Measurements from ENCODE around the gene PRKD3.

Gene PRKD3

DNA sequence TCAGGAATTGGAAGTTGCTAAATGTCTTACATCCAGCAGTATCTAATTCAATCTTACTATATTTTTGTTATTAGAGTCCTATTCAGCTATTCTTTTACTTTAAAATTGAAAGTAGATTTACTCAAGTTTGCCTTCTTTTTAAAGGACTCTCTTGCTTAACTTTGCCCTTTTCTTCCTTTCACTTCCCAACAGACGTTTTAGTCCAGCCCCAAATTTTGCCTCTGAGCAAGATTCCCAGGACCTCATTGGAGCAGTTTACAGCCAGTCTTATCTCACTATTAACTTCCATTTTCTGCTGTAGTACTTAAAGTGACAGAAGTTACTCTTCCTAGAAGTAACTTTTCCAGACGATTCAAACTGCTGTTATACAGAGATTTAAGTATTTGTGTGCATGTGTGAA is 1.7 kb upstream of the PRKD3 start:
- no peak overlapping the region for H3K27ac Mint-ChIP-seq
- H3K36me3 Mint-ChIP-seq = peaks cover 16% of the 10 kb centered on the region
- peaks cover 26% of the 10 kb centered on the region for H3K4me1 Mint-ChIP-seq
- DNase-seq (ENCODE audit: low spot score in 2 of 2) = no peak
- H3K4me3 Mint-ChIP-seq = no peak overlapping the region
- H3K9me3 Mint-ChIP-seq = no peaks in the 10 kb centered on the region
- ATAC-seq = no peak

DNA sequence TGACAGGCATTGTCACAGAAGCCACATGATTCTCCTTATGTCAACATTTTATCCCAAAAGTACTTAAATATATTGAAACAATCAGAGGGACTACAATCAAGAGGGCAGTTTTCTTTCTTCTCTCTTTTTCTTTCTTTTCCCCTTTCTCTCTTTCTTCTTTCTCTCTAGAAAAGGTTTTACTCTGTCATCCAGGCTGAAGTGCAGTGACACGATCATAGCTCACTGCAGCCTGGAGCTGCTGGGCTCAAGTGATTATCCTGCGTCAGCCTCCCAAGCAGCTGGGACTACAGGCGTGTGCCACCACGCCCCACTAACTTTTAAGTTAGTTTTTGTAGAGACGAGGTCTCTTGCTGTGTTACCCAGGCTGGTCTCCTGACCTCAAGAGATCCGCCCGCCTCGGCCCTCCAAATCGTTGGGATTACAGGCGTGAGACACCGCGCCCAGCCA is 1.0 kb upstream of the PRKD3 start:
- no peaks in the 10 kb centered on the region for H3K9me3 Mint-ChIP-seq
- peak overlapping the region; percentile 87 for H3K4me3 Mint-ChIP-seq
- no peak for DNase-seq (ENCODE audit: low spot score in 2 of 2)
- peak overlapping the region; percentile 39 for H3K27ac Mint-ChIP-seq
- H3K4me1 Mint-ChIP-seq = peaks cover 28% of the 10 kb centered on the region
- H3K36me3 Mint-ChIP-seq = peaks cover 16% of the 10 kb centered on the region
- no peak for ATAC-seq

DNA sequence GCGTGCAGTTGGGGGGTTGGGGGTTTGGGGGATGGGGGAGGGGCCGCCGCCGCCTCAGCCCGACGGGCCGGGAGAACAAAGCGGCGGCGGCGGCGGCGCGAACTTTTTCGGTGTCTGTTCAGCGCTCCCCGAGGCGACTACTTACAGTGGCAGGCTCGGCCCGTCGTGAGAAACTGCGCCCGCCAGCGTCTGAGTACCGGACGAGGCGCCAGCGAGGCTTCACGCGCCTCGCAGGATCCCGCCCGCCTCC is 172 bp downstream of the PRKD3 start:
- DNase-seq (ENCODE audit: low spot score in 2 of 2) = no peak
- ATAC-seq = no peak
- peak overlapping the region; percentile 87 for H3K4me3 Mint-ChIP-seq
- H3K27ac Mint-ChIP-seq = no peak overlapping the region
- no peaks in the 10 kb centered on the region for H3K9me3 Mint-ChIP-seq
- H3K4me1 Mint-ChIP-seq = peaks cover 28% of the 10 kb centered on the region
- H3K36me3 Mint-ChIP-seq = peaks cover 16% of the 10 kb centered on the region

DNA sequence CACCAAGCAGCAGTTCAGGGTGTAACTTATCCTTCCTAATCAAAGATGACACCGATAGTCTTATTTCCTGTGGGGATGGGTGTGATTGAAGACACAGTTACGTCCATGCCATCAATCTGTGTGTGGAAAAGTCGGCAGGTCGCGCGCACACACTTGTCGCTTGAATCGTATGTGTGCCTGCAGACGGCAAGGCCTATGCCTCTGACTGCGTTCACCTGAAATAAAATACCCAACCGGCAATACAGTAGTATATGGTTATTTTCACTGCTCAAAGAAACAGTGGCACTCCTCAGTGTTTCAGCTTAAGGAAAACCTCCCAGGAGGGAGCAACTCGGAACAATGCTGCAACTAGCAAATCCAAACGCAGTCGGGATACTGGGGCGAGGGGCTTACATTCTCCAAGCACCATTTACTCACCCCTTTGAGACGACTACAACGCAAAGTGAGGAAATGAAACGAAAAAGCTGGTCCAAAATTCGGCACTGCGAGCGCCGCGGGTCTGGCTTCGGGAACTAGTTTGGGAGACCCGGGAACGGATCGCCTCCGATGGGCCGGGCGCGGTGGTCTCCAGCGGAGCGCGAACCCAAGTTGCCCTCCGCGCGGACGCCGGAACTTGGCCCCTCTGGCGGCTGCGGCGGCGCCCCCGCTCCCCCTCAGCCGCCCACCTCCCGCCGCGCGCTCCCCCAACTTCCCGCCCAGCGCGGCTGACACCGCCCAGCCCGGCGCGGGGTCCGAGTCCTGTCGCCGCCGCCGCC is 675 bp downstream of the PRKD3 start:
- peaks cover 16% of the 10 kb centered on the region for H3K36me3 Mint-ChIP-seq
- peak; percentile 22 to 64 for DNase-seq (ENCODE audit: low spot score in 2 of 2)
- H3K4me1 Mint-ChIP-seq = peaks cover 28% of the 10 kb centered on the region
- H3K9me3 Mint-ChIP-seq = no peaks in the 10 kb centered on the region
- H3K27ac Mint-ChIP-seq = peak overlapping the region; percentile 92
- H3K4me3 Mint-ChIP-seq = peak overlapping the region; percentile 87
- ATAC-seq = peak; percentile 43

DNA sequence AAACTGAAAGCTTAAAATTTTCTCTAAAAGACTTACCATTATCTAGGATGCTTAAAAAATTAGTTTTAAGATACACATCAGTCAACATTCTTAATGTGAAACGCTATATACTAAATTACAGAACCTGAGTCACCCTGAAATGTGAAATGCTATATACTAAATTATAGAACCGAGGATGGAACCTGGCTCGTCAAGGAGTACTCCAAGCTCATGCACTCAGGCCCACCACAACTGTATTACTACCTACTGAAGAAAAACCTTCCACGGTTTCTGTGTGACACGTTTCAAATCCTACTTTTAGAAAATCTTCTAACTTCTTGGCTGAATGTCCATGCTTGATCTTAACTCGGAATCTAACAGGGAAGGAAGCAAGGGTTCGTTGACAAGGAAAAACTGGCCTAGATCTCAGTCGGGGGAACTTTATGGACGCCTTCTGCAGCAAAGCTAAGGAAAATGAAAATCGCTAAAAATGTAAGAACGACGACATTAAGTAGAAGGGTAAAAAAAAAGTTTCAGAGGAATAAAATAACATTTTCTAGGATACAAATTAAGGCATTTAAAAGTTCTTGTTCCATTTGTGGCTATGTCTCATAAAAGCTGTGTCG is 1.4 kb downstream of the PRKD3 start:
- Mint-ChIP-seq H3K27ac (peak overlapping the region; percentile 92), H3K36me3 (peaks cover 16% of the 10 kb centered on the region), H3K4me1 (peaks cover 35% of the 10 kb centered on the region), H3K4me3 (peak overlapping the region; percentile 87), H3K9me3 (no peaks in the 10 kb centered on the region)
- DNase-seq (ENCODE audit: low spot score in 2 of 2) (no peak), ATAC-seq (no peak)

DNA sequence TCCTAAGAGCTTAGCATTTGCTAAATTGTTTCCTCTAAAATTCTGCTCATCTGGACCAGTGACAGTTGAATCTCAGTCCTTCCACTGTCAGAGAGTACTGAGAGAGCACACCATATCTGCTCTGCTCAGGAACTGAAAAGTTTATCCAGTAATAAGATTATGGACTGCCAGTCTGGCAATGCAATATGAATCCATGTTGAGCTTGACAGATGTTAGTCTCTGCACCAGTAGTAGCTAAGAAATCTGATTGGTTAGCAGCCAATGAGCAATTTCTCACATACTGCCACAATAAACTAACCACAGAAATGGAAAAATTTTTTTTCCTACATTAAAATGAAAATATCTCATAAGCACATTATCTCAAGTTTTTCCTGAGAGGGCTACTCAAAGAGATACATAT is 2.3 kb downstream of the PRKD3 start:
- H3K4me3 Mint-ChIP-seq = peak overlapping the region; percentile 87
- no peaks in the 10 kb centered on the region for H3K9me3 Mint-ChIP-seq
- DNase-seq (ENCODE audit: low spot score in 2 of 2) (no peak), ATAC-seq (no peak)
- peaks cover 44% of the 10 kb centered on the region for H3K4me1 Mint-ChIP-seq
- peaks cover 22% of the 10 kb centered on the region for H3K36me3 Mint-ChIP-seq
- H3K27ac Mint-ChIP-seq = peak overlapping the region; percentile 32

DNA sequence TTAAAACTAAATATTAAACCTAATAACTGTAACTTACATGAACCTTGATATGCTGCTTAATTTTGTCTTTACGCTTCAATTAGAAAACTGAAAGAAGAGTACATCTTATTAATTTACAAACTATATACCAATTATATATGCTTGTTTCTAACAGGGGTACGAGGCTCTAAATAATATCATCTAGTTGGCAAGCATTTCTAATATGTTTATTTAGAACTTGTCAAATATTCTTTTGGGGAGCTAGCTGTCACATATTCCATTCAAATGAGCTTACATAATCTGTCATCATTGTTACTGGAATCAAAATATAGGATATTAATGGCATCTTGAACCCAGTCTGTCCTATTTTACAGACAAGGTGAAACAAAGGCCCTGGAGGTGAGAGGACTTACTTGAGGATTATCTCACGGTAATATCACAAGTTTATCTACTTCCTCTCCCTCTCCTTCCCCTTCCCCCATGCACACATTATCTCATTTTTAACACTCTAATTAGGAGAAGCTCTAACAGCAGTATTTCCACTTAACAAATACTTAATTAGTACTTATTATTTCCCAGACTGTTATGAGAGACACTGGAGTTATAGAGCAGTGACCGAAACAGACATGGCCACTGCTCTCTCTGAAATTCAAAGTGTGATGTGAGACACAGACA is 3.5 kb downstream of the PRKD3 start:
- peak overlapping the region; percentile 18 for H3K4me3 Mint-ChIP-seq
- H3K9me3 Mint-ChIP-seq = no peaks in the 10 kb centered on the region
- no peak for ATAC-seq
- peaks cover 43% of the 10 kb centered on the region for H3K4me1 Mint-ChIP-seq
- no peak for DNase-seq (ENCODE audit: low spot score in 2 of 2)
- peaks cover 31% of the 10 kb centered on the region for H3K36me3 Mint-ChIP-seq
- peak overlapping the region; percentile 47 for H3K27ac Mint-ChIP-seq

DNA sequence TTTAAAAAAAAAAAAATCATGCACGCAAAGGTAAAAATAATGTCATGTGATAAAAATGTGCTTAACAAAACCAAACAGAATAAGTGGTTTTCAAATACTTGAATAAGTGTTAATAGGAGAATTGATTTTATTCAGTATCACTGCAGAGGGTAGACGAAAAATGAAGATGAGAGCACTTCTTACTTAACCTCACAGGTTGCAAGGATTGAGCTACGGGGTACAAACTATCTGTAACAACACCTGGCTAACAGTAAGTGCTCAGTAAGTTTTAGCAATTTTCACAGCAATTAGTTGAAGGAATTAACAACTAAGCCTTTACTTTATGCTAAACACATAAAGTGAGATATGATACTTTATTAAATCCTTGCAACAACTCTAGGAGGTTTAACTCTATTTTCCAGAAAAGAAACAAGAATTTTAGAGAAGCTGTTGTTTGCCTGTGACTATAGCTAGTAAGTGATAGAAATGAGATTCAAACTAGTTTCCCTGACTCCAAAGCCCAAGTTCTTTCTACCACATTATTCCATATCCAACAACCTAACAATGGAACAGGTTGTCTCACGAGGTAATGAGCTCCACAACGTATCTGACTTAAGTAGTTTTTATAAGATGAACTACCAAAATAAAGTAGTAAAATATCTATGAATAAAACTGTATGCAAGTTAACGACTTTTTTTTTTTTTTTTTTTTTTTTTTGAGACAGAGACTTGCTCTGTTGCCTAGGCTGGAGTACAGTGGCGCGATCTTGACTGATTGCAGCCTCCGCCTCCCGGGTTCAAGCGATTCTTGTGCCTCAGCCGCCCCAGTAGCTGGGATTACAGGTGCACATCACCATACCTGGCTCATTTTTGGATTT is 4.7 kb downstream of the PRKD3 start:
- Mint-ChIP-seq H3K27ac (no peak overlapping the region), H3K36me3 (peaks cover 42% of the 10 kb centered on the region), H3K4me3 (no peak overlapping the region), H3K9me3 (no peaks in the 10 kb centered on the region), H3K4me1 (peaks cover 37% of the 10 kb centered on the region)
- DNase-seq (ENCODE audit: low spot score in 2 of 2) (no peak), ATAC-seq (no peak)

DNA sequence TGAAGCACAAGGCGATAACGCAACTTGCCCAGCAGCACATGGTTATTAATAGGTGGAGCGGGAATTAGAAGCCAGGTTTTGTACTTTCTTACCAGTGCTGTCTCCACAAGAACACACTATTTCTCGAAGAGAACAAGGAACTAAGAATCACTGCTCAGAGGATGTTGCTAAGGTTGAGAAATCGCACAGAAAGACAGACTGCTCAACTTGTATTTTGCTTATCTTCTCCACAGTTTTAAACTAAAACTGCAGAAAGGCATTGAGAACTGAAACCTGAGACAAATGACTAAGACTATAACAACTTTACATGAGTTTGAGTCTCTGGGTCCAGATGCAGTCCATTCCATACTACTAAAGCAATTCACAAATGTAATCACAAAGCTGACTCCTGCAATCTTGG is 6.2 kb downstream of the PRKD3 start:
- Mint-ChIP-seq H3K4me3 (peak overlapping the region; percentile 13), H3K4me1 (peaks cover 33% of the 10 kb centered on the region), H3K27ac (peak overlapping the region; percentile 10), H3K36me3 (peaks cover 41% of the 10 kb centered on the region), H3K9me3 (no peaks in the 10 kb centered on the region)
- DNase-seq (ENCODE audit: low spot score in 2 of 2) (no peak), ATAC-seq (peak; percentile 49)

DNA sequence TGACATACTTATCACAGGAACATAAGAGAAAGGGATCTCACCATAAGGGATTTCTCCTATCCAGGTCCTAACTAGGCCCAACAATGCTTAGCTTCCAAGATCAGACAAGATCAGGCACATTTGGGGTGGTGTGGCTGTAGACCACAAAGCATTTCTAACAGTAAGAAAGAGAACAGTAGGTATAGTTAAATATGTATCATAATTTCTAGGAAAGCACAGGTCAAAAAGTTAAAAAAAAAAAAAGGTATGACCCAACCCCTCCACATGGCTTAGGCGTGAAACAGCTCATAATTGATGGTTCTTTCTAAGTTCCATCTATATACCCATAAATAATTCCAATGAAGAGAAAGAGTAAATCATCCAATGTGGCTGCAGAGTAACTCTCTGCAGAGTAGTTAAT is 6.9 kb downstream of the PRKD3 start:
- H3K27ac Mint-ChIP-seq = peak overlapping the region; percentile 10
- peak overlapping the region; percentile 13 for H3K4me3 Mint-ChIP-seq
- H3K9me3 Mint-ChIP-seq = no peaks in the 10 kb centered on the region
- H3K36me3 Mint-ChIP-seq = peaks cover 37% of the 10 kb centered on the region
- peak; percentile 97 for ATAC-seq
- H3K4me1 Mint-ChIP-seq = peaks cover 36% of the 10 kb centered on the region
- DNase-seq (ENCODE audit: low spot score in 2 of 2) = no peak

DNA sequence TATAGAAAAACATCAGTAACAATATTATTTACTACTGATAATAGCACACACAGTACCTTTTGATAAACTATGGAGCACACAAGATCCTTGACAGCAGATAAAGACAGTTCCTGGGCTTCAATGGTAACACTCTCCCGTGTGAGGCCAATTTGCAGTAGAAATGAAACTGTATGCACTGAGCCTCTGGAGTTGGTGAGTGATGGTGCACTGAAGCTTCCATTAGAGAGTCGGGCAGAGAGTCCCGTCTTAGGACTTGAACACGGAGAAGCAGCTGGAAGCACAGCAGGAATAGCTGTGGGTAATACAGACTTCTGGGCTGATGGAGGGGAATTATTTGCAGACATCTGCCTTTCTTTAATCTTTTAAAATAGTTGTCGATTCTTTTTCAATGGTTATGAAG is 8.5 kb downstream of the PRKD3 start:
- DNase-seq (ENCODE audit: low spot score in 2 of 2) (no peak), ATAC-seq (no peak)
- peaks cover 36% of the 10 kb centered on the region for H3K4me1 Mint-ChIP-seq
- H3K27ac Mint-ChIP-seq = no peak overlapping the region
- H3K4me3 Mint-ChIP-seq = no peak overlapping the region
- H3K9me3 Mint-ChIP-seq = no peaks in the 10 kb centered on the region
- H3K36me3 Mint-ChIP-seq = peaks cover 31% of the 10 kb centered on the region

DNA sequence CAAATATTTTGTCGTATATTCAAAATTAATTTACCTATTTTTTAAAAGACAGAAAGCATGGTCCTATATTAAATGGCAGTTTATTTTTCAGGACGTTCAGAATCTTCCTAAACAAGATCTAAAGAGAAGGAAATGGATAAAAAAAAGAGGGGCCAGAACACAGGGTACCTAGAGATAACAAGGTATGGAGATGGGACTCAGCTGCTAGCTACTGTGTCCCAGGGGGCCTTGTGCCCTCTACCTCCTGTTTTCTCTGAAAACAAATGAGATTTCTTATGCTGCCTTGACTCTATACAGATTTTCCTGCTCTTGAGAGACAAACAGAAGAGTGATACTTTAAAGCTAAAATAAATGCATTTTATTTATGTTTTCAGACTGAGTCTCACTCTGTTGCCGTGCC is 9.3 kb downstream of the PRKD3 start:
- no peaks in the 10 kb centered on the region for H3K9me3 Mint-ChIP-seq
- peaks cover 31% of the 10 kb centered on the region for H3K36me3 Mint-ChIP-seq
- no peak overlapping the region for H3K4me3 Mint-ChIP-seq
- H3K4me1 Mint-ChIP-seq = peaks cover 43% of the 10 kb centered on the region
- ATAC-seq = no peak
- DNase-seq (ENCODE audit: low spot score in 2 of 2) = no peak
- no peak overlapping the region for H3K27ac Mint-ChIP-seq

DNA sequence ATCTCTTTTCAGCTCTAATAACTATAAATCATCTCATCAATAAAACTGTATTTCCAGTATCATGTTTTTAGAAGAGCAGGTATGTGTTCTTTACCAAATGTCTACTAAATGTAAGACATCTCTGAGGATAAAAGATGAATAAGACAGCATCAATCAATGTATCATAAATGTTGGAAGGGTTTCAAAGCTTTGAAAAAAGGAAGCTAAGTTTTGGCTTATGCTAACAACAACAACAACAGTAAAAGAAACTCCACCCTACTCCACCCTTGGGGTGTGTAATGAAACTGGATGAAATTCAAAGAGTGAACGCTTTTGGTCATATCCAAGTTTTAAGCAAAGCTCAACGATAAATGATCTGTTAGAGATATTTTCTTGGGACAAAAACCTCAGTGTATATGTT is 17.1 kb downstream of the PRKD3 start:
- Mint-ChIP-seq H3K4me3 (no peak overlapping the region), H3K4me1 (peaks cover 35% of the 10 kb centered on the region), H3K9me3 (no peaks in the 10 kb centered on the region), H3K36me3 (peaks cover 11% of the 10 kb centered on the region), H3K27ac (no peak overlapping the region)
- no peak for DNase-seq (ENCODE audit: low spot score in 2 of 2)
- ATAC-seq = no peak

DNA sequence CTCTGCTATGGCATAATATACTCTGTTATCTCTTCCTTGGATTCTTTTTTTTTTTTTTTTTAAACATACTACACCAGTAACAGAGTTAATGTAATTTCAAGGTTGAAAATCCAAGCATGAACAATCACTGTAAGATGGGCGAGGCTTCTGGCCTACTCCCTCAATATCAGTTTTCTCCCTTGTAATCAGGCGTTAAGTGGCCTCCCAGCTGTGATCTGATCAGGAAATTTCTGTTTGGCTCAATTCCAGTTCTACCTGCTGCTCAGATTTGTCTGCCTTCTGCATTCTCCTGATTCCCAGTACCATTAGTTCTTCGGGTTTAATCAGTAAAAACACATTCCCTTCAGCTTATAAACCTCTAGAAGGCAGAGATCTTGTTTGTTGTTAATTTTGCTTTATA is 18.6 kb downstream of the PRKD3 start:
- DNase-seq (ENCODE audit: low spot score in 2 of 2) (no peak), ATAC-seq (no peak)
- Mint-ChIP-seq H3K4me3 (no peak overlapping the region), H3K4me1 (peaks cover 38% of the 10 kb centered on the region), H3K27ac (no peak overlapping the region), H3K36me3 (peaks cover 11% of the 10 kb centered on the region), H3K9me3 (no peaks in the 10 kb centered on the region)

DNA sequence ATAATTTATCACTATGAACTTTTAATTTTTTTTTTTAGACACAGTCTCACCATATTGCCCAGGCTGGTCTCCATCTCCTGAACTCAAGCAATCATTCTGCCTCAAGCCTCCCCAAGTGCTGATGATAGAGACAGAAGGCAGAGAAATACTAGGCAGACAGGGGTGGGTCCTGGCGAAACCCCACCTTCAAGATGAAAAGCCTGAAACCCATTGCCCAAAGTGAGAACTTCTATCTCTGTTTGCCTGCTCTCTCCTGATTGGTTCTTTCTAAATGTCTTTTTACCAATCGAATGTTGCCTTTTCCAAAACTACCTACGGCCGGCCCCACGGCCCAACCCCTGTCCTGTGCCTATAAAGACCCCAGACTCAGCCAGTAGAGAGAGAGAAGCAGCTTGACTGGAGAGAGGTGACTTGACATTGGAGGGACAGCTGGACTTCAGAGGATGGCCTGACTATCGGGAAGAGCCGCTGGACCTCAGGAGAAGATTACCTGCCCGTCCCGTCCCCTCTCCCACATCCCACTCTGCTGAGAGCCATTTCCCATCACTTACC is 21.9 kb downstream of the PRKD3 start:
- Mint-ChIP-seq H3K4me3 (no peak overlapping the region), H3K27ac (no peak overlapping the region)

More for the DNA sequence above, 21.9 kb downstream of the PRKD3 start:
- DNase-seq (ENCODE audit: low spot score in 2 of 2) (no peak), ATAC-seq (no peak)
- Mint-ChIP-seq H3K9me3 (no peaks in the 10 kb centered on the region), H3K36me3 (no peaks in the 10 kb centered on the region), H3K4me1 (peaks cover 37% of the 10 kb centered on the region)
